ENCODE results near the gene OTOF. TPM values are rescaled to one million over a fixed set of nuclear protein-coding genes. Genes with fewer than 3 reads are reported as not detected.

Gene OTOF
- total and polyA plus RNA-seq, 2 of the 13 experiments (the other 11 are each of a cell fraction or from before 2014, with no cell fraction given): 0.04 TPM; not detected in 1

- Histone ChIP-seq H2AFZ (ENCODE audit: low read length) (no peak overlapping the region), H3K9me3 (ENCODE audit: low read length) (no peaks in the 10 kb centered on the region), H3K27me3 (ENCODE audit: control insufficient read depth in 1 of 2, insufficient read depth in 2 of 2, low read length in 2 of 2) (peaks cover 18 to 93% of the 10 kb centered on the region in 2 experiments), H4K20me1 (ENCODE audit: insufficient read depth, low read length) (no peaks in the 10 kb centered on the region), H3K79me2 (ENCODE audit: insufficient read depth, low read length) (no peaks in the 10 kb centered on the region), H3K4me1 (ENCODE audit: insufficient read depth, low read length) (no peaks in the 10 kb centered on the region), H3K36me3 (replicated peaks in 1 of 2; ENCODE audit: control insufficient read depth in 1 of 2, insufficient read depth in 2 of 2, low read length in 2 of 2) (no peaks in the 10 kb centered on the region), H3K4me3 (replicated peaks in 1 of 3; ENCODE audit: insufficient read depth in 1 of 3, low read depth in 2 of 3, low read length in 3 of 3) (no peak overlapping the region), H3K27ac (ENCODE audit: extremely low read length, insufficient read depth, low read length) (no peak overlapping the region), H3K4me2 (ENCODE audit: low read depth, low read length) (no peak overlapping the region), H3K9ac (ENCODE audit: insufficient read depth, low read depth, low read length) (no peak overlapping the region)
- CTCF ChIA-PET (ENCODE audit: low intra/inter-chr PET ratio, low total read pairs): no interaction called here
- intact Hi-C loops (cut with micrococcal nuclease; ENCODE audit: unreplicated experiment) (no loop called here), in situ Hi-C loops (cut with HindIII; ENCODE audit: extremely low pct_ligation_motif_present, low pct_unique_long_range_greater_than_20kb) (no loop called here)
- FAIRE-seq (no peak), ATAC-seq (no peak), DNase-seq (ENCODE audit: low spot score) (no peak)
- no TSS peak for BruUV-seq (replicated peaks)
- no peak for TF ChIP-seq ZNF251 (CRISPR knock-in tag; IDR thresholded peaks at IDR 0.05)
- TF ChIP-seq ZNF407 (CRISPR knock-in tag; IDR thresholded peaks at IDR 0.05; ENCODE audit: not compliant biosample characterization): no peak
- TF ChIP-seq GMEB1 (CRISPR knock-in tag; IDR thresholded peaks at IDR 0.05; ENCODE audit: borderline replicate concordance): no peak
- 32% methylated on average over 9 of the region's 9 CpGs for WGBS (ENCODE audit: low lambda C conversion rate)
- POLR2A ChIA-PET: no interaction called here
Observed at GRCh38 chr2:26513261-26513660, 35.3 kb upstream of the OTOF start.

All from HepG2 (cell line).